HG03378 (cell line): ENCODE results near the gene LCAT.
"Not testable (repeated sequence)": the region's sequence is repeated elsewhere in the genome, so short reads cannot be mapped to it uniquely, and the experiment has no call there.

Experiments used
- ATAC-seq: cut with Tn5 transposase; IDR thresholded peaks from one replicate; pipeline ENCODE4 v1.9.1; 2021; ENCODE audit warnings: mild to moderate bottlenecking, moderate library complexity; ENCODE audit not compliant: unreplicated experiment

Gene LCAT

GRCh38 chr16:67943619-67944504 lies at the start of gene LCAT:
Gene LCAT (minus strand): TSS chr16:67944120. CDS start chr16:67944101, 19 bp downstream.
- ATAC-seq = no peak

GRCh38 chr16:67993207-67994039 lies 49.5 kb upstream of the LCAT start:
- ATAC-seq = no peak

DNA sequence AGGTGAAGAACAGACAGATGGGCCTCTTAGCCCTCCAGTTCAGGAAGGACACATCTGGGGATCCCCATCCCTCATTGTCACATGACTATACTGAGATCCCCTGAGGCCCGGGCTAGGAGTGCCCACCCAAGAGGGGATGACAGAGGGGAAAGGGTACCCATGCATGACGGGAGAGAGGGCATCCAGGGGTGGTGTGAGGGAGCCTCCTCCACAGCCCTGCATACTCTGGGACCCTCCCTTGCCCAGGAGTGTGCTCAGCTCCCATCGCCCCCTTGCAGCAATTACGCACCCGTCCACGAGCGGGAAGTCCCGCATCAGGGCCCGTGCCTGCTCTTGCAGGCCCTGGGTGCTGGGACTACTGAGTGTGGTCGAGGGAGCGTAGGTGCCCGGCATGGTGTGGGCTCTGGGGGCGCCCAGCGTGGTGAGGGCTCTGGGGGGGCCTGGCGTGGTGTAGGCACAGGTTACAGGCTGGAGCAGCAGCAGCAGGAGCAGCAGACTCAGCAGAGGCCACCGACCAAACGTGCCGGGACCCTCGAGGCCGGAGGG lies 48.8 kb upstream of the LCAT start:
- no peak for ATAC-seq

GRCh38 chr16:67990018-67990386 lies 46.1 kb upstream of the LCAT start:
- no peak for ATAC-seq

GRCh38 chr16:67989322-67990017 lies 45.5 kb upstream of the LCAT start:
- ATAC-seq = no peak

DNA sequence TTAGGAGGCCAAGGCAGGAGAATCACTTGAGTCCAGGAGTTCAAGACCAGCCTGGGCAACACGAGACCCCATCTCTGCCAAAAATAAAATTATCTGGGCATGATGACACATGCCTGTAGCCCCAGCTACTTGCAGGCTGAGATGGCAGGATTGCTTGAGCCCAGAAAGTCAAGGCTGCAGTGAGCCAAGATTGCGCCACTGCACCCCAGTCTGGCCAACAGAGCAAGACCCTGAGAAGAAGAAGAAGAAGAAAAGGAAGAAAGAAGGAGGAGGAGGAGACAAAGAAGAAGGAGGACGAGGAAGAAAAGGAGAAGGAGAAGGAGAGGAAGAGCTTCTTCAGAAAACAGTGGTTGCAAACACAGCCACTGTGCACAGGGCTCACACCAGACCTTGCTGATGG lies 44.8 kb upstream of the LCAT start:
- no peak for ATAC-seq

DNA sequence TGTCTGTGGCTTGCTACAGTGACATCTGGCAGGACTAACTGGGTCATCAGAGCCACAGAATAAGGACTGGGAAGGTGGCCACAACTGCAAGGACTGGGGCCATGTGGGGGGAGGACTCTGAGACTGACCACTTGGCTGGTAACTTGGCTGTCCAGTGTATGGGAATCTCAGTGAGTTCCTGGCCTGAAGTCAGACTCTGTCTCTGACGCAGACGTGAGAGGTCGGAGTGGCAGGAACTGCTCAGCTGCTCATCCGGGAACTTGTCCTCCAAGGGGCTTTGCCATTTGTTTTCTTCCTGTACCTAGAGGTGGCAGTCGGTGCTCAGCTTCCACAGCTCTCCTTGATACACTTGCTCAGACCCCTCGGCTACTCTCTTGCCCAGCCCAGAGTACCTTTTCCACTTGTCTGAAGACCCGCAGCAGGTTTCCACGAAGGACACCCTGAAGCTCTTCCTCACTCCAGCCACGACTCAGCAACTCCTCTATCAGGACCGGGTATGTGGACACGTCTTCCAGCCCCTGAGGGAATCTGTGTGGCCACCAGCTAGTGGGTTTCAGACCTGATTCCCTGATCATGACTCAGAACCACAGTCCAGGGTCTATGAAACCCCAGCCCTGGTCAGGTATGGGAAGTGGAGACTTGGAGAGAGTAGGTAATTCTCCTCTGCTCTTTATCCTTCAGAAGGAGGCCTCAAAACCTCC lies 43.7 kb upstream of the LCAT start:
- ATAC-seq = no peak

- ATAC-seq = no peak
Measured at GRCh38 chr16:67986949-67987348, 43.0 kb upstream of the LCAT start.

- ATAC-seq = no peak
Measured at GRCh38 chr16:67982011-67982696, 38.2 kb upstream of the LCAT start.

- ATAC-seq = no peak
Measured at GRCh38 chr16:67979955-67980678, 36.2 kb upstream of the LCAT start, which contains the start of gene DPEP3. Gene DPEP3 (minus strand): TSS chr16:67980499. CDS start chr16:67980380, 119 bp downstream.

GRCh38 chr16:67977469-67978227 lies 33.7 kb upstream of the LCAT start:
- no peak for ATAC-seq

GRCh38 chr16:67977005-67977404 lies 33.1 kb upstream of the LCAT start:
- no peak for ATAC-seq

- ATAC-seq = no peak
Measured at GRCh38 chr16:67976205-67976604, 32.3 kb upstream of the LCAT start.

DNA sequence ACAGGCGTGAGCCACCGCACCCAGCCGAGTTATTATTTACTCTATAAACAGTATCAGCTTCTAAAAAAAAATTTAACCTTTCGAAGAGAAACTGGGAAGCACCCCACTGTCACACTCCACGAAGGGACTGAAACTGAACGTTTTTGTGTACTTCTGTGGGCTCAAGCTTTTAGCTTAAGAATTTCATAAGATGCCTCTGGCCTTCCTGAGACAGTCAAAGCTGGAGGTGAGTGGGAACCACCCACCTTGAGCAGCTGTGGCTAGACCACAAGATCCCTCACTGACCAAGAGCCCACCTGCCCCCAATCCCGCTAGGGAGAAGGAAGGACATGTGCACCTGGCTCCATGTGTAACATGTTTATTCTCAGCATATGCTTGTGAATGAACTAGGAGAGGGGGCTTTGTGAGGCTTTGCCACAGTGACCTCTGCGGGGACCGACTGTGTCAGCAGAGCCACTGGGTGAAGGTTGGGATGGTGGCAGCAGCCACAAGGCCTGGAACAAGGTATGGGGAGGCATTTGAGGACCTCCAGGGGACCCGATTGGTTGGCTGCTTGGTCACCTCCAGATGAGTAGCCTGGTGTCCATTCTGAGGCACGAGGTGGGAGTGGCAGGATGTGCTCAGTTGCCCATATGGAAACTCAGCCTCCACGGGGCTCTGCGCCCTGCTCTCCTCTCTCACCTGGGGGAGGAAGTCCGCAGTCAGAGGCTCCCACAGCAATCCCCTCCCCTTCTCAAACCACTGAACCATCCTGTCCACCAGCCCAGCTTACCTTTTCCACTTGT lies 31.6 kb upstream of the LCAT start:
- ATAC-seq = no peak

- not testable (repeated sequence) for ATAC-seq
Measured at GRCh38 chr16:67972285-67972684, 28.4 kb upstream of the LCAT start.

DNA sequence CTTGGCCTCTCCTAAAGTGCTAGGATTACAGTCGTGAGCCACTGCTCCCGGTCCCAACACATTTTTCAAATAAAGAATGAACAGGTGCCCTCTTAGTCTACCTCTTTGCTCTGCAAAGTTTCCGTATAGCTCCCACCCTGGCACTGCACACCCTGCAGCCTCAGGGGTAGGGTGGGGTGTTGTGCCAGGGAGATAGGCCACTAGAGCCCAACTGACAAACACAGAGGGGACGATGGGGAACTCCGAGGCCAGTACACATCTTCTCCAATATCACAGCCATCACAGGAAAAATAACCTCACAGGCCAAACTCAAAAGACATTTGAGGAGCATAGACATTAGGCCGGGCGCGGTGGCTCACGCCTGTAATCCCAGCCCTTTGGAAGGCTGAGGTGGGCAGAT lies 27.2 kb upstream of the LCAT start:
- no peak for ATAC-seq

GRCh38 chr16:67969254-67970039 lies 25.5 kb upstream of the LCAT start:
- no peak for ATAC-seq
